OCI-LY7 (cell line): Measurements from ENCODE around the gene GNAZ. TPM values are rescaled to one million over a fixed set of nuclear protein-coding genes. Genes with fewer than 3 reads are reported as not detected.
A peak's percentile ranks its signal among the peaks of the same experiment; 100 is the strongest.

Experiments used
- BruUV-seq: library from RNA; stranded (reverse); fragments of 400-500 nt; replicated peaks from 2 replicates; lab custom pipeline; 2021; lab: Mats Ljungman, UMichigan
- CTCF ChIA-PET: fragments of 300-600 bp; sonication (Branson Sonifier 250); formaldehyde crosslinking; loops from one replicate; lab custom pipeline; 2022; ENCODE audit warnings: antibody characterized with exemption; ENCODE audit not compliant: unreplicated experiment; lab: Charles Lee
- POLR2A ChIA-PET: fragments of 300-600 bp; sonication (Branson Sonifier 250); formaldehyde crosslinking; loops from one replicate; lab custom pipeline; 2022; ENCODE audit warnings: antibody characterized with exemption; lab: Charles Lee
- DNase-seq: peaks from one replicate; pipeline ENCODE4 v3.0.0-alpha.2; 2015; ENCODE audit warnings: low spot score
- H2AFZ ChIP-seq: fragments of 200-600 bp; sonication (generic), shearing (Covaris generic); 2 replicates; pipeline ENCODE4 v1.6.1; 2014; ENCODE audit warnings: mild to moderate bottlenecking, antibody characterized with exemption, low read length, moderate library complexity
- H3K27ac ChIP-seq: fragments of 200-600 bp; sonication (generic); 2 replicates; pipeline ENCODE4 v1.5.1; 2014; ENCODE audit warnings: mixed run types, low read depth, mild to moderate bottlenecking, moderate library complexity, low read length, inconsistent platforms; ENCODE audit not compliant: poor library complexity, severe bottlenecking
- H3K36me3 ChIP-seq: fragments of 200-600 bp; sonication (generic); 2 replicates; pipeline ENCODE4 v1.6.1; 2014; ENCODE audit warnings: mild to moderate bottlenecking, antibody characterized with exemption, low read length, moderate library complexity, mixed read lengths; ENCODE audit not compliant: insufficient read depth
- H3K4me1 ChIP-seq: fragments of 200-600 bp; sonication (generic); 2 replicates; pipeline ENCODE4 v1.5.1; 2014; ENCODE audit warnings: mild to moderate bottlenecking, low read length; ENCODE audit not compliant: insufficient read depth, poor library complexity, severe bottlenecking
- H3K4me2 ChIP-seq: fragments of 200-600 bp; sonication (generic); 2 replicates; pipeline ENCODE4 v1.6.1; 2014; ENCODE audit warnings: mild to moderate bottlenecking, low read length
- H3K4me3 ChIP-seq: fragments of 200-600 bp; sonication (generic); 2 replicates; pipeline ENCODE4 v1.5.1; 2014; ENCODE audit warnings: mild to moderate bottlenecking, low read depth, low read length; ENCODE audit not compliant: poor library complexity, severe bottlenecking
- H3K79me2 ChIP-seq: fragments of 200-600 bp; sonication (generic); 2 replicates; pipeline ENCODE4 v1.6.1; 2016; ENCODE audit warnings: low read depth, mild to moderate bottlenecking, low read length, moderate library complexity, mixed read lengths; ENCODE audit not compliant: insufficient read depth
- H3K9me2 ChIP-seq: fragments of 200-600 bp; sonication (generic); 2 replicates; pipeline ENCODE4 v1.6.1; 2016; ENCODE audit warnings: mild to moderate bottlenecking, low read length, mixed read lengths; ENCODE audit not compliant: insufficient read depth
- H3K9me3 ChIP-seq: fragments of 200-600 bp; sonication (generic); 2 replicates; pipeline ENCODE4 v1.6.1; 2014; ENCODE audit warnings: mild to moderate bottlenecking, mixed run types, low read length, mixed read lengths
- H4K20me1 ChIP-seq: fragments of 200-600 bp; sonication (generic); 2 replicates; pipeline ENCODE4 v1.6.1; 2014; ENCODE audit warnings: mild to moderate bottlenecking, antibody characterized with exemption, low read length, moderate library complexity, mixed read lengths; ENCODE audit not compliant: insufficient read depth
- EZH2phosphoT487 ChIP-seq: fragments of 200-600 bp; sonication (generic); IDR thresholded peaks from 2 replicates; pipeline ENCODE4 v1.6.1; 2018; ENCODE audit warnings: low read depth, borderline replicate concordance, mild to moderate bottlenecking, mixed run types, antibody characterized with exemption, low read length, moderate library complexity, mixed read lengths
- intact Hi-C: fragments of 100-400 bp; cut with micrococcal nuclease; formaldehyde crosslinking; loops from one replicate; pipeline ENCODE4 v1.10.0; 2022; ENCODE audit not compliant: unreplicated experiment
- total RNA-seq, 2 experiments: library from RNA; depleted of rRNA in 1 of 2; stranded (reverse); fragments of >200 nt in 1 of 2; shearing (Covaris generic) in 1 of 2; gene quantifications; 2 replicates each; pipeline ENCODE4 v1.2.3, GENCODE V29; 2014 to 2022
- TF ChIP-seq, protein P1 (sequence below): fragments of 200-600 bp; sonication (generic); conservative IDR thresholded peaks from 2 replicates; pipeline ENCODE4 v1.5.1; 2014; ENCODE audit warnings: mild to moderate bottlenecking, antibody characterized with exemption, low read length, moderate library complexity, mixed read lengths

The GNAZ gene
- total RNA-seq, 2 experiments from 2014 or later = 38.5 to 46.4 TPM

GRCh38 chr22:23036684-23037428, 33.5 kb upstream of the GNAZ start:
- CTCF ChIA-PET = interaction anchor here (0.6 to 2.0 kb wide), 3 partner anchors 34 to 120 kb away, joined by 3 to 5 read pairs (median 5); partner anchors contain the start of gene GNAZ
- peak overlapping the region; percentile 98 for H3K27ac ChIP-seq
- peaks cover 8% of the 10 kb centered on the region for H3K36me3 ChIP-seq
- POLR2A ChIA-PET = interaction anchor here (0.6 to 1.8 kb wide), 21 partner anchors 9 to 980 kb away, joined by 3 to 11 read pairs (median 3); partner anchors contain the start of gene GNAZ
- peaks cover 7% of the 10 kb centered on the region for H3K9me3 ChIP-seq
- H3K79me2 ChIP-seq = peaks cover 15% of the 10 kb centered on the region
- H4K20me1 ChIP-seq = no peaks in the 10 kb centered on the region
- peak overlapping the region; percentile 17 for H3K4me3 ChIP-seq
- intact Hi-C loops = loop anchor here (1.0 to 10.0 kb wide), 5 partner anchors 34 to 872 kb away; partner anchors contain the start of gene GNAZ
- peaks cover 80% of the 10 kb centered on the region for H3K4me1 ChIP-seq
- no TSS peak for BruUV-seq
- H3K4me2 ChIP-seq = peak overlapping the region; percentile 63
- DNase-seq = peak; percentile 58
- no peak for TF ChIP-seq EZH2phosphoT487
- TF ChIP-seq, protein P1, sequence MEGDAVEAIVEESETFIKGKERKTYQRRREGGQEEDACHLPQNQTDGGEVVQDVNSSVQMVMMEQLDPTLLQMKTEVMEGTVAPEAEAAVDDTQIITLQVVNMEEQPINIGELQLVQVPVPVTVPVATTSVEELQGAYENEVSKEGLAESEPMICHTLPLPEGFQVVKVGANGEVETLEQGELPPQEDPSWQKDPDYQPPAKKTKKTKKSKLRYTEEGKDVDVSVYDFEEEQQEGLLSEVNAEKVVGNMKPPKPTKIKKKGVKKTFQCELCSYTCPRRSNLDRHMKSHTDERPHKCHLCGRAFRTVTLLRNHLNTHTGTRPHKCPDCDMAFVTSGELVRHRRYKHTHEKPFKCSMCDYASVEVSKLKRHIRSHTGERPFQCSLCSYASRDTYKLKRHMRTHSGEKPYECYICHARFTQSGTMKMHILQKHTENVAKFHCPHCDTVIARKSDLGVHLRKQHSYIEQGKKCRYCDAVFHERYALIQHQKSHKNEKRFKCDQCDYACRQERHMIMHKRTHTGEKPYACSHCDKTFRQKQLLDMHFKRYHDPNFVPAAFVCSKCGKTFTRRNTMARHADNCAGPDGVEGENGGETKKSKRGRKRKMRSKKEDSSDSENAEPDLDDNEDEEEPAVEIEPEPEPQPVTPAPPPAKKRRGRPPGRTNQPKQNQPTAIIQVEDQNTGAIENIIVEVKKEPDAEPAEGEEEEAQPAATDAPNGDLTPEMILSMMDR = no peak
- no peaks in the 10 kb centered on the region for H3K9me2 ChIP-seq
- peak overlapping the region; percentile 14; the same call in 1 of the 2 replicates for H2AFZ ChIP-seq

GRCh38 chr22:23037429-23038333, 32.6 kb upstream of the GNAZ start:
- Histone ChIP-seq H4K20me1 (no peaks in the 10 kb centered on the region), H3K9me3 (no peaks in the 10 kb centered on the region), H3K4me3 (peak overlapping the region; percentile 17), H2AFZ (peak overlapping the region; percentile 55; the same call in 1 of the 2 replicates), H3K4me1 (peaks cover 72% of the 10 kb centered on the region), H3K36me3 (no peaks in the 10 kb centered on the region), H3K27ac (peak overlapping the region; percentile 98), H3K79me2 (peaks cover 6% of the 10 kb centered on the region; the same call in 1 of the 2 replicates), H3K4me2 (peak overlapping the region; percentile 63), H3K9me2 (no peaks in the 10 kb centered on the region)
- ChIA-PET POLR2A (interaction anchor here (0.6 to 1.8 kb wide), 7 partner anchors 9 to 979 kb away, joined by 3 to 11 read pairs (median 5); no protein-coding TSS in a partner anchor), CTCF (no interaction called here)
- TF ChIP-seq EZH2phosphoT487 = no peak
- TF ChIP-seq, protein P1 = no peak
- peak; percentile 44 for DNase-seq
- no TSS peak for BruUV-seq
- intact Hi-C loops = loop anchor here (2.0 to 10.0 kb wide), 4 partner anchors 33 to 873 kb away; partner anchors contain the start of gene GNAZ
